Measurements from ENCODE around the gene SLC12A8.

GRCh38 chr3:125079675-125080045 is 132.9 kb downstream of the SLC12A8 start:
- TF ChIP-seq CTCF (IDR thresholded peaks at IDR 0.05) (no peak), POLR2A (IDR thresholded peaks at IDR 0.05) (no peak), POLR2AphosphoS5 (IDR thresholded peaks at IDR 0.05) (no peak)
